Mesendoderm (in vitro differentiated cells): ENCODE measurements around the gene IGFBP6.
"Not testable (repeated sequence)": the region's sequence is repeated elsewhere in the genome, so short reads cannot be mapped to it uniquely, and the experiment has no call there.

Experiments
- DNase-seq: peaks from one replicate; pipeline ENCODE4 v3.0.0; 2013
- H2AK5ac ChIP-seq: 2 replicates; pipeline ENCODE4 v1.6.1; 2013; ENCODE audit warnings: low read length, inconsistent platforms
- H2BK120ac ChIP-seq: 2 replicates; pipeline ENCODE4 v1.6.1; 2013; ENCODE audit warnings: low read depth, mild to moderate bottlenecking, low read length, moderate library complexity, mixed read lengths
- H2BK15ac ChIP-seq: replicated peaks from 2 replicates; pipeline ENCODE4 v1.6.1; 2013; ENCODE audit warnings: low read depth, mild to moderate bottlenecking, moderate library complexity
- H2BK5ac ChIP-seq: 2 replicates; pipeline ENCODE4 v1.6.1; 2013; ENCODE audit warnings: low read length, inconsistent platforms
- H3K18ac ChIP-seq: 2 replicates; pipeline ENCODE4 v1.6.1; 2013; ENCODE audit warnings: mild to moderate bottlenecking, low read length, mixed read lengths
- H3K23ac ChIP-seq: one replicate; pipeline ENCODE4 v1.6.1; 2013; ENCODE audit warnings: low read length
- H3K27ac ChIP-seq: 2 replicates; pipeline ENCODE4 v1.5.1; 2013; ENCODE audit warnings: low read depth, mild to moderate bottlenecking, inconsistent platforms, low read length, moderate library complexity
- H3K27me3 ChIP-seq: 2 replicates; pipeline ENCODE4 v1.6.1; 2013; ENCODE audit warnings: low read length, control low read depth, mild to moderate bottlenecking, inconsistent platforms; ENCODE audit not compliant: insufficient read depth, poor library complexity
- H3K36me3 ChIP-seq: 2 replicates; pipeline ENCODE4 v1.6.1; 2013; ENCODE audit warnings: low read length, inconsistent platforms; ENCODE audit not compliant: control insufficient read depth, insufficient read depth
- H3K4ac ChIP-seq: one replicate; pipeline ENCODE4 v1.6.1; 2013; ENCODE audit warnings: low read depth, mild to moderate bottlenecking, low read length, moderate library complexity
- H3K4me1 ChIP-seq: 2 replicates; pipeline ENCODE4 v1.6.1; 2013; ENCODE audit warnings: low read depth, low read length, inconsistent platforms; ENCODE audit not compliant: control insufficient read depth
- H3K4me2 ChIP-seq: 2 replicates; pipeline ENCODE4 v1.6.1; 2013; ENCODE audit warnings: low read length
- H3K4me3 ChIP-seq: 2 replicates; pipeline ENCODE4 v1.5.1; 2013; ENCODE audit warnings: mild to moderate bottlenecking, low read length
- H3K56ac ChIP-seq: one replicate; pipeline ENCODE4 v1.6.1; 2013; ENCODE audit warnings: low read length
- H3K79me1 ChIP-seq: 2 replicates; pipeline ENCODE4 v1.6.1; 2013; ENCODE audit warnings: low read length, inconsistent platforms
- H3K79me2 ChIP-seq: 2 replicates; pipeline ENCODE4 v1.6.1; 2013; ENCODE audit warnings: mild to moderate bottlenecking, low read length; ENCODE audit not compliant: control insufficient read depth, insufficient read depth
- H3K9ac ChIP-seq: 2 replicates; pipeline ENCODE4 v1.6.1; 2013; ENCODE audit warnings: low read length, inconsistent platforms
- H4K5ac ChIP-seq: one replicate; pipeline ENCODE4 v1.6.1; 2013; ENCODE audit warnings: low read length
- H4K8ac ChIP-seq: one replicate; pipeline ENCODE4 v1.6.1; 2013; ENCODE audit warnings: low read depth, mild to moderate bottlenecking, control low read depth, low read length, moderate library complexity
- WGBS: extraction: QIAGEN DNeasy Blood & Tissue Kit; methylation state at CpG from one replicate; pipeline ENCODE4 v1.1.7; 2013; ENCODE audit warnings: low lambda C conversion rate, missing lambda C conversion rate; ENCODE audit not compliant: insufficient coverage; ENCODE audit errors: extremely low coverage; 5-methylcytosine and 5-hydroxymethylcytosine counted together

Gene IGFBP6

DNA sequence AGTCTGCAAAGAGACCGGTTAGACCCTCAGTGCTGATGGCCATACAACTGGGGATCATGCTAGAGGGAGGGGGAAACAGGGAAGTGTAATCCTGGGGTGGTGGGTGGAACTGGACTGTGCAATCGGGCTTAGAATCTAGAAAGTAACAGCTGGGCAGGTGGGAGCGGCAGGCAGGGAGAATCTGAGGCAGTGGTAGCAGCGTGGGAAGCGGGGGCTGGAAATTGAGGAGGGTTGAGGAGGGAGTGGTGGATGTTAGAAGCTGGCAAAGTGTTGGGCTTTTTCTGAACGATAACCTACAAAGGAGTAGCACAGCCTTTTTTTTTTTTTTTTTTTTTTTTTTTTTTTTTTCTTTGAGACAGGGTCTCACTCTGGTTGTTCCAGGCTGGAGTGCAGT is 3.1 kb upstream of the IGFBP6 start:
- H3K27me3 ChIP-seq, result no peaks in the 10 kb centered on the region
- H3K4me3 ChIP-seq, result no peak overlapping the region

GRCh38 chr12:53094796-53095595 is 2.5 kb upstream of the IGFBP6 start:
- H3K4ac ChIP-seq, H2BK120ac ChIP-seq, H3K56ac ChIP-seq, H3K18ac ChIP-seq, H3K36me3 ChIP-seq, H3K4me3 ChIP-seq, DNase-seq, H2BK15ac ChIP-seq, H4K5ac ChIP-seq, H3K27me3 ChIP-seq, H3K4me2 ChIP-seq, H2AK5ac ChIP-seq, H3K27ac ChIP-seq, H3K9ac ChIP-seq, H2BK5ac ChIP-seq, H3K79me2 ChIP-seq, H3K23ac ChIP-seq, H3K79me1 ChIP-seq, H4K8ac ChIP-seq: not testable (repeated sequence)
- WGBS, result no CpG with 5 or more reads among the region's 5 CpGs
- peaks cover 10% of the 10 kb centered on the region for H3K4me1 ChIP-seq

More for the DNA sequence above, 3.1 kb upstream of the IGFBP6 start:
- Histone ChIP-seq H2BK15ac (no peak overlapping the region), H3K56ac (peak overlapping the region; percentile 11), H3K4me2 (no peak overlapping the region), H2AK5ac (no peak overlapping the region), H3K79me1 (no peaks in the 10 kb centered on the region), H4K8ac (no peak overlapping the region), H3K18ac (no peak overlapping the region), H3K4me1 (peaks cover 10% of the 10 kb centered on the region), H3K9ac (no peak overlapping the region), H3K27ac (no peak overlapping the region), H3K36me3 (no peaks in the 10 kb centered on the region), H3K4ac (no peak overlapping the region), H2BK5ac (no peak overlapping the region), H3K79me2 (no peaks in the 10 kb centered on the region), H2BK120ac (no peak overlapping the region), H4K5ac (no peak overlapping the region), H3K23ac (no peak overlapping the region)
- no peak for DNase-seq
- WGBS, result no CpG with 5 or more reads among the region's 6 CpGs

- H4K5ac ChIP-seq, H3K9ac ChIP-seq, H3K4me2 ChIP-seq, H2BK120ac ChIP-seq, H3K27ac ChIP-seq, H3K27me3 ChIP-seq, H3K23ac ChIP-seq, H4K8ac ChIP-seq, H3K4me3 ChIP-seq, H3K79me1 ChIP-seq, H2AK5ac ChIP-seq, H3K18ac ChIP-seq, H2BK15ac ChIP-seq, H3K4ac ChIP-seq, H3K79me2 ChIP-seq, H2BK5ac ChIP-seq, H3K36me3 ChIP-seq, H3K56ac ChIP-seq, DNase-seq: not testable (repeated sequence)
- H3K4me1 ChIP-seq, result peaks cover 10% of the 10 kb centered on the region
- no CpG with 5 or more reads among the region's 3 CpGs for WGBS
These were observed 1.9 kb upstream of the IGFBP6 start for GRCh38 chr12:53095596-53095895.

DNA sequence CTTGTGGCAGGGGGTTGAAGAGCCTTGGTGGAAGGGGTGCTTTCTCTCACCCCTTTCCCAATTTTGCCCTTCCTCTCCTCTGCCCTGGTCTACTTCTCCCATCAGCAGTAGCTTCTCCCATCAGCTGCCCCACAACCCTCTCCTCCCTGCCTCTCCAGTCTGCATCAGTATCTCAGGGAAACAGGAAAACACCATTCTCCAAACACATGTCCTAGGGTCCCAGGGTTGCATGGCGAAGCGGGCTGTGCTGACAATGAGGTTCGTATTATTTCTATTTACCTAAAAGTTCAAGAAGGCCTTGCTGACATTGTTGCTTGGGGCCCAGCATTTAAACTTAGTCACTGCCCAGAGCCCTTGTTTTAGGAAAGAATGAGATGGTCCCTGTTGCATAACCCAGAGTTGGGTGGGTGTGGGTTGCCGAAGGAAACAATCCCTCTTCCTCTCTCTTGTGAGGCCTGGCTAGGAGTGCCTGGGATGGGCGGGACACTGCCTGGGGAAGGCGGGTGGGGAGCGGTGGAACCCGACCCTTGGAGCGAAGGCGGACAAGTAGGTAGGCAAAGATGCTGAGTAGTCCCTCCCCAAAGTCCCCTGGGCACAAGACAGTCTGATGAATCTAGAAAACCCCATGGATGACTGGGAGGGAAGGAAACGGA is 1.3 kb upstream of the IGFBP6 start:
- no CpG with 5 or more reads among the region's 11 CpGs for WGBS
- Histone ChIP-seq H3K4ac (no peak overlapping the region), H3K79me1 (no peaks in the 10 kb centered on the region), H2BK15ac (no peak overlapping the region), H3K27me3 (no peaks in the 10 kb centered on the region), H4K5ac (no peak overlapping the region), H3K79me2 (no peaks in the 10 kb centered on the region), H3K23ac (no peak overlapping the region), H3K4me3 (no peak overlapping the region), H2BK120ac (no peak overlapping the region), H3K36me3 (no peaks in the 10 kb centered on the region), H3K4me2 (peak overlapping the region; percentile 85), H3K56ac (peak overlapping the region; percentile 29), H4K8ac (no peak overlapping the region), H3K27ac (no peak overlapping the region), H3K18ac (no peak overlapping the region), H2BK5ac (no peak overlapping the region), H3K4me1 (peaks cover 10% of the 10 kb centered on the region), H2AK5ac (no peak overlapping the region), H3K9ac (no peak overlapping the region)
- DNase-seq, result peak; percentile 54

- Histone ChIP-seq H3K23ac (no peak overlapping the region), H3K56ac (peak overlapping the region; percentile 78), H3K4ac (no peak overlapping the region), H2BK15ac (no peak overlapping the region), H2BK120ac (no peak overlapping the region), H2AK5ac (no peak overlapping the region), H3K36me3 (no peaks in the 10 kb centered on the region), H3K4me1 (peaks cover 10% of the 10 kb centered on the region), H3K79me2 (no peaks in the 10 kb centered on the region), H3K27me3 (no peaks in the 10 kb centered on the region), H3K27ac (no peak overlapping the region), H4K5ac (no peak overlapping the region), H3K79me1 (no peaks in the 10 kb centered on the region), H3K4me3 (peak overlapping the region; percentile 52), H3K18ac (no peak overlapping the region), H3K9ac (peak overlapping the region; percentile 57), H3K4me2 (peak overlapping the region; percentile 85), H4K8ac (no peak overlapping the region), H2BK5ac (no peak overlapping the region)
- whole genome bisulfite sequencing, result no CpG with 5 or more reads among the region's 9 CpGs
- no peak for DNase-seq
These were observed 708 bp upstream of the IGFBP6 start for GRCh38 chr12:53096759-53097158.
